HEK293T (cell line): Measurements from ENCODE around the gene FRMD4B.

Experiments used
- ARNT ChIP-seq: fragments of 450-650 bp; IDR thresholded peaks from 2 replicates; pipeline ENCODE4 v1.6.1; 2017; ENCODE audit warnings: mild to moderate bottlenecking
- FOXA1 ChIP-seq: fragments of 450-650 bp; IDR thresholded peaks from 2 replicates; pipeline ENCODE4 v1.6.1; 2016; ENCODE audit warnings: mild to moderate bottlenecking
- HDGF ChIP-seq: fragments of 450-650 bp; IDR thresholded peaks from 2 replicates; pipeline ENCODE4 v1.6.1; 2017; ENCODE audit warnings: antibody characterized with exemption, borderline replicate concordance
- SUZ12 ChIP-seq: fragments of 450-650 bp; IDR thresholded peaks from 2 replicates; pipeline ENCODE4 v1.6.1; 2016; ENCODE audit warnings: mild to moderate bottlenecking

- TF ChIP-seq SUZ12, result no peak
- TF ChIP-seq HDGF, result no peak
- no peak for TF ChIP-seq FOXA1
- TF ChIP-seq ARNT, result no peak
Measured at GRCh38 chr3:69209413-69209812, 176.5 kb downstream of the FRMD4B start.
